ENCODE results near the gene NDST3.

Gene NDST3

GRCh38 chr4:118284169-118284568 is 249.9 kb downstream of the NDST3 start:
- no peak overlapping the region for H4K8ac ChIP-seq (ENCODE audit: low read depth, low read length)
- no peaks in the 10 kb centered on the region for H3K9me3 ChIP-seq (replicated peaks in 1 of 2; ENCODE audit: control insufficient read depth in 2 of 2, insufficient read depth in 1 of 2, low read depth in 1 of 2, low read length in 2 of 2)
- H3K4ac ChIP-seq (ENCODE audit: low read length) = no peak overlapping the region
- no peak overlapping the region for H3K18ac ChIP-seq (ENCODE audit: low read length)
- H2BK5ac ChIP-seq (ENCODE audit: low read length) = no peak overlapping the region
- peaks cover 0 to 8% of the 10 kb centered on the region in 2 donors for H3K36me3 ChIP-seq (replicated peaks in 1 of 2; ENCODE audit: control insufficient read depth in 2 of 2, insufficient read depth in 2 of 2, low read length in 2 of 2)
- no peak overlapping the region for H3K4me2 ChIP-seq (ENCODE audit: insufficient read depth, low read length, poor library complexity, severe bottlenecking)
- H2BK120ac ChIP-seq (ENCODE audit: low read depth, low read length) = no peak overlapping the region
- no peak for DNase-seq (ENCODE audit: low spot score)
- no peak overlapping the region for H3K9ac ChIP-seq (ENCODE audit: low read depth, low read length, poor library complexity)
- H3K4me3 ChIP-seq (ENCODE audit: low read length in 2 of 2) = no peak overlapping the region
- no peak overlapping the region for H4K91ac ChIP-seq (ENCODE audit: low read depth, low read length, poor library complexity)
- no peaks in the 10 kb centered on the region for H3K27me3 ChIP-seq (ENCODE audit: control insufficient read depth in 3 of 3, insufficient read depth in 3 of 3, low read depth in 1 of 3, low read length in 3 of 3)
- H2AK5ac ChIP-seq (ENCODE audit: low read depth, low read length) = no peak overlapping the region
- no peak overlapping the region for H3K23ac ChIP-seq (ENCODE audit: low read depth, low read length, poor library complexity)
- H3K14ac ChIP-seq (ENCODE audit: low read length) = no peak overlapping the region
- no peaks in the 10 kb centered on the region for H3K79me1 ChIP-seq (ENCODE audit: low read depth, low read length)
- no CpG with 5 or more reads among the region's 3 CpGs for WGBS, 2 donors (ENCODE audit: extremely low coverage in 2 of 2, insufficient read length in 2 of 2, insufficient replicate concordance in 1 of 2)
- H2BK15ac ChIP-seq (ENCODE audit: low read length) = no peak overlapping the region
- no peak overlapping the region for H2BK12ac ChIP-seq (ENCODE audit: low read length)
- H3K4me1 ChIP-seq (ENCODE audit: control insufficient read depth in 2 of 2, insufficient read depth in 1 of 2, low read depth in 1 of 2, low read length in 2 of 2) = peaks cover 0 to 4% of the 10 kb centered on the region in 2 donors
- no peak overlapping the region for H3K27ac ChIP-seq (replicated peaks; ENCODE audit: low read length)
- H2AFZ ChIP-seq (ENCODE audit: low read length) = no peak overlapping the region

- Histone ChIP-seq H3K27ac (replicated peaks; ENCODE audit: low read length) (no peak overlapping the region), H3K4me2 (ENCODE audit: insufficient read depth, low read length, poor library complexity, severe bottlenecking) (no peak overlapping the region), H2AK5ac (ENCODE audit: low read depth, low read length) (no peak overlapping the region), H3K4me3 (ENCODE audit: low read length in 2 of 2) (no peak overlapping the region), H3K14ac (ENCODE audit: low read length) (no peak overlapping the region), H4K91ac (ENCODE audit: low read depth, low read length, poor library complexity) (no peak overlapping the region), H2AFZ (ENCODE audit: low read length) (no peak overlapping the region), H2BK12ac (ENCODE audit: low read length) (no peak overlapping the region), H3K4me1 (ENCODE audit: control insufficient read depth in 2 of 2, insufficient read depth in 1 of 2, low read depth in 1 of 2, low read length in 2 of 2) (peaks cover 0 to 2% of the 10 kb centered on the region in 2 donors), H3K27me3 (ENCODE audit: control insufficient read depth in 3 of 3, insufficient read depth in 3 of 3, low read depth in 1 of 3, low read length in 3 of 3) (no peaks in the 10 kb centered on the region), H3K4ac (ENCODE audit: low read length) (no peak overlapping the region), H3K36me3 (replicated peaks in 1 of 2; ENCODE audit: control insufficient read depth in 2 of 2, insufficient read depth in 2 of 2, low read length in 2 of 2) (no peaks in the 10 kb centered on the region), H2BK120ac (ENCODE audit: low read depth, low read length) (no peak overlapping the region), H4K8ac (ENCODE audit: low read depth, low read length) (no peak overlapping the region), H3K23ac (ENCODE audit: low read depth, low read length, poor library complexity) (no peak overlapping the region), H3K79me1 (ENCODE audit: low read depth, low read length) (no peaks in the 10 kb centered on the region), H3K9me3 (replicated peaks in 1 of 2; ENCODE audit: control insufficient read depth in 2 of 2, insufficient read depth in 1 of 2, low read depth in 1 of 2, low read length in 2 of 2) (no peaks in the 10 kb centered on the region), H2BK5ac (ENCODE audit: low read length) (no peak overlapping the region), H3K9ac (ENCODE audit: low read depth, low read length, poor library complexity) (no peak overlapping the region), H3K18ac (ENCODE audit: low read length) (no peak overlapping the region), H2BK15ac (ENCODE audit: low read length) (no peak overlapping the region)
- DNase-seq (ENCODE audit: low spot score) = no peak
- no CpG with 5 or more reads among the region's 4 CpGs for WGBS, 2 donors (ENCODE audit: extremely low coverage in 2 of 2, insufficient read length in 2 of 2, insufficient replicate concordance in 1 of 2)
These were observed 251.6 kb downstream of the NDST3 start for GRCh38 chr4:118285931-118286330.

GRCh38 chr4:118286685-118287084 is 252.4 kb downstream of the NDST3 start:
- no peak overlapping the region for H2AK5ac ChIP-seq (ENCODE audit: low read depth, low read length)
- no peak for DNase-seq (ENCODE audit: low spot score)
- WGBS, 2 donors (ENCODE audit: extremely low coverage in 2 of 2, insufficient read length in 2 of 2, insufficient replicate concordance in 1 of 2) = no CpG with 5 or more reads among the region's 3 CpGs
- no peak overlapping the region for H3K4me2 ChIP-seq (ENCODE audit: insufficient read depth, low read length, poor library complexity, severe bottlenecking)
- no peak overlapping the region for H2AFZ ChIP-seq (ENCODE audit: low read length)
- H4K8ac ChIP-seq (ENCODE audit: low read depth, low read length) = no peak overlapping the region
- no peak overlapping the region for H4K91ac ChIP-seq (ENCODE audit: low read depth, low read length, poor library complexity)
- H3K27me3 ChIP-seq (ENCODE audit: control insufficient read depth in 3 of 3, insufficient read depth in 3 of 3, low read depth in 1 of 3, low read length in 3 of 3) = no peaks in the 10 kb centered on the region
- no peaks in the 10 kb centered on the region for H3K9me3 ChIP-seq (replicated peaks in 1 of 2; ENCODE audit: control insufficient read depth in 2 of 2, insufficient read depth in 1 of 2, low read depth in 1 of 2, low read length in 2 of 2)
- H3K4me3 ChIP-seq (ENCODE audit: low read length in 2 of 2) = no peak overlapping the region
- no peaks in the 10 kb centered on the region for H3K79me1 ChIP-seq (ENCODE audit: low read depth, low read length)
- no peak overlapping the region for H3K18ac ChIP-seq (ENCODE audit: low read length)
- no peak overlapping the region for H3K9ac ChIP-seq (ENCODE audit: low read depth, low read length, poor library complexity)
- no peak overlapping the region for H3K14ac ChIP-seq (ENCODE audit: low read length)
- H3K36me3 ChIP-seq (replicated peaks in 1 of 2; ENCODE audit: control insufficient read depth in 2 of 2, insufficient read depth in 2 of 2, low read length in 2 of 2) = no peaks in the 10 kb centered on the region
- no peak overlapping the region for H3K23ac ChIP-seq (ENCODE audit: low read depth, low read length, poor library complexity)
- no peak overlapping the region for H2BK15ac ChIP-seq (ENCODE audit: low read length)
- peaks cover 0 to 2% of the 10 kb centered on the region in 2 donors for H3K4me1 ChIP-seq (ENCODE audit: control insufficient read depth in 2 of 2, insufficient read depth in 1 of 2, low read depth in 1 of 2, low read length in 2 of 2)
- no peak overlapping the region for H2BK5ac ChIP-seq (ENCODE audit: low read length)
- no peak overlapping the region for H2BK12ac ChIP-seq (ENCODE audit: low read length)
- H2BK120ac ChIP-seq (ENCODE audit: low read depth, low read length) = no peak overlapping the region
- no peak overlapping the region for H3K27ac ChIP-seq (replicated peaks; ENCODE audit: low read length)
- H3K4ac ChIP-seq (ENCODE audit: low read length) = no peak overlapping the region

GRCh38 chr4:118287711-118288451 is 253.6 kb downstream of the NDST3 start:
- no peak overlapping the region for H2AFZ ChIP-seq (ENCODE audit: low read length)
- H3K9me3 ChIP-seq (replicated peaks in 1 of 2; ENCODE audit: control insufficient read depth in 2 of 2, insufficient read depth in 1 of 2, low read depth in 1 of 2, low read length in 2 of 2) = no peaks in the 10 kb centered on the region
- no peaks in the 10 kb centered on the region for H3K79me1 ChIP-seq (ENCODE audit: low read depth, low read length)
- no peak overlapping the region for H3K4me2 ChIP-seq (ENCODE audit: insufficient read depth, low read length, poor library complexity, severe bottlenecking)
- no peak overlapping the region for H4K91ac ChIP-seq (ENCODE audit: low read depth, low read length, poor library complexity)
- no peak overlapping the region for H2BK5ac ChIP-seq (ENCODE audit: low read length)
- H2BK120ac ChIP-seq (ENCODE audit: low read depth, low read length) = no peak overlapping the region
- H3K18ac ChIP-seq (ENCODE audit: low read length) = no peak overlapping the region
- H4K8ac ChIP-seq (ENCODE audit: low read depth, low read length) = no peak overlapping the region
- no peaks in the 10 kb centered on the region for H3K36me3 ChIP-seq (replicated peaks in 1 of 2; ENCODE audit: control insufficient read depth in 2 of 2, insufficient read depth in 2 of 2, low read length in 2 of 2)
- no peak overlapping the region for H3K14ac ChIP-seq (ENCODE audit: low read length)
- H2AK5ac ChIP-seq (ENCODE audit: low read depth, low read length) = no peak overlapping the region
- H3K27ac ChIP-seq (replicated peaks; ENCODE audit: low read length) = no peak overlapping the region
- H2BK12ac ChIP-seq (ENCODE audit: low read length) = no peak overlapping the region
- H2BK15ac ChIP-seq (ENCODE audit: low read length) = no peak overlapping the region
- WGBS, 2 donors (ENCODE audit: extremely low coverage in 2 of 2, insufficient read length in 2 of 2, insufficient replicate concordance in 1 of 2) = no CpG with 5 or more reads among the region's 2 CpGs
- no peak overlapping the region for H3K23ac ChIP-seq (ENCODE audit: low read depth, low read length, poor library complexity)
- H3K9ac ChIP-seq (ENCODE audit: low read depth, low read length, poor library complexity) = no peak overlapping the region
- no peaks in the 10 kb centered on the region for H3K4me1 ChIP-seq (ENCODE audit: control insufficient read depth in 2 of 2, insufficient read depth in 1 of 2, low read depth in 1 of 2, low read length in 2 of 2)
- no peak overlapping the region for H3K4me3 ChIP-seq (ENCODE audit: low read length in 2 of 2)
- H3K27me3 ChIP-seq (ENCODE audit: control insufficient read depth in 3 of 3, insufficient read depth in 3 of 3, low read depth in 1 of 3, low read length in 3 of 3) = no peaks in the 10 kb centered on the region
- no peak overlapping the region for H3K4ac ChIP-seq (ENCODE audit: low read length)
- no peak for DNase-seq (ENCODE audit: low spot score)
